PC-9 (cell line): ENCODE data around the gene MYMK.

Experiments
- EZH2 ChIP-seq: fragments of 200-600 bp; sonication (generic); IDR thresholded peaks from 2 replicates; pipeline ENCODE4 v1.8.0; 2017; ENCODE audit warnings: antibody characterized with exemption, low read depth
- TF ChIP-seq, protein P1 (sequence below): fragments of 200-600 bp; sonication (generic); conservative IDR thresholded peaks from 2 replicates; pipeline ENCODE4 v1.6.1; 2017; ENCODE audit warnings: mixed run types, antibody characterized with exemption, mild to moderate bottlenecking, moderate library complexity

DNA sequence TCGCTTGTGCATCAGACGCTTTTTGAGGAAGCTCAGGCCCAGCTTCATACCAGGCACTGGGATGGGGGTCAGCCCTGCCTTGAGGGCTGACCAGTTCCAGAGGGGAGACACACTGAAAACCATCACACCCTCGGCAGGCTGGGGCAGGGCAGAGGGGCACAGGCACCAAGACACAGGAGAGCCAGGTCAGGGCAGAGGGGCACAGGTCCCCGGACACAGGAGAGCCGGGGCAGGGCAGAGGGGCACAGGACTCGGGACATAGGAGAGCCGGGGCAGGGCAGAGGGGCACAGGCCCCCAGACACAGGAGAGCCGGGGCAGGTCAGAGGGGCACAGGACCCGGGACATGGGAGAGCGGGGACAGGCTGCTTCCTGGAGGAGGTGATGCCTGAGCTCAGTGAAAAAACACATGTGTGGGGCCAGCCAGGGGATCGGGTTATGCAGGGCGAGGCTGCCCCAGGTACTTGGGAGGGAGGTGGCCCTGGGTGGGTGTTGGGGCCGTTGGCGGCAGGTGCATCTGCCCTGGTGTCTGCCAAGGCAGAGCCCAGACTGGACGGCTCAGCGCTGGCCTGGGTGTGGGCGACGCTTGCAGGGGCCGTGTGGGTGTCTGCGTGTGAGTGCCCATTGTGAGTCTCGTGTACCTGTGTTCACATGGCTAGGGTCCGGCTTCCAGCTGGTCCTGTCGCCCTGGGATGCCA lies 30.8 kb downstream of the MYMK start:
- TF ChIP-seq, protein P1, sequence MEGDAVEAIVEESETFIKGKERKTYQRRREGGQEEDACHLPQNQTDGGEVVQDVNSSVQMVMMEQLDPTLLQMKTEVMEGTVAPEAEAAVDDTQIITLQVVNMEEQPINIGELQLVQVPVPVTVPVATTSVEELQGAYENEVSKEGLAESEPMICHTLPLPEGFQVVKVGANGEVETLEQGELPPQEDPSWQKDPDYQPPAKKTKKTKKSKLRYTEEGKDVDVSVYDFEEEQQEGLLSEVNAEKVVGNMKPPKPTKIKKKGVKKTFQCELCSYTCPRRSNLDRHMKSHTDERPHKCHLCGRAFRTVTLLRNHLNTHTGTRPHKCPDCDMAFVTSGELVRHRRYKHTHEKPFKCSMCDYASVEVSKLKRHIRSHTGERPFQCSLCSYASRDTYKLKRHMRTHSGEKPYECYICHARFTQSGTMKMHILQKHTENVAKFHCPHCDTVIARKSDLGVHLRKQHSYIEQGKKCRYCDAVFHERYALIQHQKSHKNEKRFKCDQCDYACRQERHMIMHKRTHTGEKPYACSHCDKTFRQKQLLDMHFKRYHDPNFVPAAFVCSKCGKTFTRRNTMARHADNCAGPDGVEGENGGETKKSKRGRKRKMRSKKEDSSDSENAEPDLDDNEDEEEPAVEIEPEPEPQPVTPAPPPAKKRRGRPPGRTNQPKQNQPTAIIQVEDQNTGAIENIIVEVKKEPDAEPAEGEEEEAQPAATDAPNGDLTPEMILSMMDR: no peak
- no peak for TF ChIP-seq EZH2
